Progenitor cell of endocrine pancreas (in vitro differentiated cells): ENCODE data around the gene LYZL4. TPM values are rescaled to one million over a fixed set of nuclear protein-coding genes. Genes with fewer than 3 reads are reported as not detected.

Source experiments
- DNase-seq: peaks from one replicate; pipeline ENCODE4 v3.0.0; 2021; ENCODE audit warnings: low spot score; ENCODE audit not compliant: unreplicated experiment
- H3K27ac Mint-ChIP-seq: 2 replicates; pipeline ENCODE4 v1.8.0; 2021; ENCODE audit warnings: mild to moderate bottlenecking, moderate library complexity, mixed read lengths
- H3K27me3 Mint-ChIP-seq: 2 replicates; pipeline ENCODE4 v1.8.0; 2021; ENCODE audit warnings: mixed read lengths
- H3K36me3 Mint-ChIP-seq: 2 replicates; pipeline ENCODE4 v1.8.0; 2022; ENCODE audit warnings: mixed read lengths; ENCODE audit not compliant: insufficient read depth
- H3K4me1 Mint-ChIP-seq: 2 replicates; pipeline ENCODE4 v1.8.0; 2021; ENCODE audit warnings: low read depth, mixed read lengths
- H3K4me3 Mint-ChIP-seq: 2 replicates; pipeline ENCODE4 v1.8.0; 2021; ENCODE audit warnings: low read depth, mild to moderate bottlenecking, moderate library complexity, mixed read lengths
- H3K9me3 Mint-ChIP-seq: 2 replicates; pipeline ENCODE4 v1.8.0; 2021; ENCODE audit warnings: low read depth, mixed read lengths
- total RNA-seq: library from RNA; stranded (reverse); gene quantifications from 2 replicates; pipeline ENCODE4 v1.2.1, GENCODE V29; 2021
- TF ChIP-seq, protein P1 (sequence below): fragments of 200-600 bp; sonication (generic); IDR thresholded peaks from one replicate; pipeline ENCODE4 v1.5.0; 2021; ENCODE audit warnings: antibody characterized with exemption, mild to moderate bottlenecking; ENCODE audit not compliant: unreplicated experiment

LYZL4 gene
- total RNA-seq, 1 donor from 2014 or later = not detected

GRCh38 chr3:42355612-42356011 lies 54.8 kb downstream of the LYZL4 start:
- Mint-ChIP-seq H3K4me1 (no peaks in the 10 kb centered on the region), H3K9me3 (peaks cover 3% of the 10 kb centered on the region), H3K36me3 (no peaks in the 10 kb centered on the region), H3K27me3 (peaks cover 34% of the 10 kb centered on the region), H3K27ac (no peak overlapping the region), H3K4me3 (no peak overlapping the region)
- TF ChIP-seq, protein P1, sequence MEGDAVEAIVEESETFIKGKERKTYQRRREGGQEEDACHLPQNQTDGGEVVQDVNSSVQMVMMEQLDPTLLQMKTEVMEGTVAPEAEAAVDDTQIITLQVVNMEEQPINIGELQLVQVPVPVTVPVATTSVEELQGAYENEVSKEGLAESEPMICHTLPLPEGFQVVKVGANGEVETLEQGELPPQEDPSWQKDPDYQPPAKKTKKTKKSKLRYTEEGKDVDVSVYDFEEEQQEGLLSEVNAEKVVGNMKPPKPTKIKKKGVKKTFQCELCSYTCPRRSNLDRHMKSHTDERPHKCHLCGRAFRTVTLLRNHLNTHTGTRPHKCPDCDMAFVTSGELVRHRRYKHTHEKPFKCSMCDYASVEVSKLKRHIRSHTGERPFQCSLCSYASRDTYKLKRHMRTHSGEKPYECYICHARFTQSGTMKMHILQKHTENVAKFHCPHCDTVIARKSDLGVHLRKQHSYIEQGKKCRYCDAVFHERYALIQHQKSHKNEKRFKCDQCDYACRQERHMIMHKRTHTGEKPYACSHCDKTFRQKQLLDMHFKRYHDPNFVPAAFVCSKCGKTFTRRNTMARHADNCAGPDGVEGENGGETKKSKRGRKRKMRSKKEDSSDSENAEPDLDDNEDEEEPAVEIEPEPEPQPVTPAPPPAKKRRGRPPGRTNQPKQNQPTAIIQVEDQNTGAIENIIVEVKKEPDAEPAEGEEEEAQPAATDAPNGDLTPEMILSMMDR = no peak
- DNase-seq = no peak

DNA sequence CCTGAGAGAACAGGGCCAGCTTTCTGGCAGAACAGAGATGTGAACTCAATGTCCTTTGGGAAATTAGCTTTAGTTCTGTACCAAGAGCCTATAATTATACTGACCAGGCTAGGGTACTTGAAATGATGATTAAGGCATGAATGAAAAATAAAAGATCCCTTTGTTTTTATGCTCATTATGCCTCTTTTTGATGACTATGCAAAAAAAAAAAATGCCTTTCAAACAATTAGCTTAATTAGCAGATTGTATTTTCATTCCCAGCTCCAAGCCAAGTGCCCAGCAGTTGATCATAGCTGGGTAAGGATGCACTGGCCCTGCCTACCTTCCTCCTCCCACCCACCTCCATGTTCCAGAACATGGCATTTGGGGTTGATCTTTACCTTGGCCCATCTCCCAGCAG lies 56.8 kb downstream of the LYZL4 start:
- Mint-ChIP-seq H3K4me3 (no peak overlapping the region), H3K36me3 (no peaks in the 10 kb centered on the region), H3K9me3 (peaks cover 3% of the 10 kb centered on the region), H3K27me3 (peaks cover 45% of the 10 kb centered on the region), H3K27ac (no peak overlapping the region), H3K4me1 (no peaks in the 10 kb centered on the region)
- TF ChIP-seq, protein P1 = no peak
- DNase-seq = no peak

- TF ChIP-seq, protein P1 = no peak
- Mint-ChIP-seq H3K36me3 (no peaks in the 10 kb centered on the region), H3K27me3 (peaks cover 53% of the 10 kb centered on the region), H3K27ac (no peak overlapping the region), H3K9me3 (peaks cover 3% of the 10 kb centered on the region), H3K4me3 (no peak overlapping the region), H3K4me1 (no peaks in the 10 kb centered on the region)
- DNase-seq = no peak
Observed at GRCh38 chr3:42351207-42351606, 59.2 kb downstream of the LYZL4 start.

- peaks cover 49% of the 10 kb centered on the region for H3K27me3 Mint-ChIP-seq
- H3K4me3 Mint-ChIP-seq = no peak overlapping the region
- DNase-seq = no peak
- H3K9me3 Mint-ChIP-seq = peaks cover 3% of the 10 kb centered on the region
- H3K36me3 Mint-ChIP-seq = no peaks in the 10 kb centered on the region
- H3K27ac Mint-ChIP-seq = no peak overlapping the region
- TF ChIP-seq, protein P1 = no peak
- H3K4me1 Mint-ChIP-seq = no peaks in the 10 kb centered on the region
Observed at GRCh38 chr3:42349765-42350594, 60.4 kb downstream of the LYZL4 start.

GRCh38 chr3:42347928-42348327 lies 62.5 kb downstream of the LYZL4 start:
- H3K4me1 Mint-ChIP-seq = no peaks in the 10 kb centered on the region
- H3K9me3 Mint-ChIP-seq = peaks cover 6% of the 10 kb centered on the region
- H3K4me3 Mint-ChIP-seq = no peak overlapping the region
- H3K36me3 Mint-ChIP-seq = no peaks in the 10 kb centered on the region
- H3K27ac Mint-ChIP-seq = no peak overlapping the region
- DNase-seq = no peak
- TF ChIP-seq, protein P1 = no peak
- peaks cover 42% of the 10 kb centered on the region for H3K27me3 Mint-ChIP-seq

Other genes with a start within 250 kb of the LYZL4 start
- gene CCK, start 144.4 kb downstream of the LYZL4 start, total RNA-seq = 1.1 and 1.6 TPM in 2 replicates
- 5.8 and 6.8 TPM in 2 replicates for gene VIPR1, start 92.0 kb upstream of the LYZL4 start, total RNA-seq
- 36.9 and 40.2 TPM in 2 replicates for gene SEC22C, start 171.4 kb upstream of the LYZL4 start, total RNA-seq
- gene SS18L2, start 180.2 kb upstream of the LYZL4 start, total RNA-seq = 39.5 and 43.9 TPM in 2 replicates
- 142 and 155 TPM in 2 replicates for gene NKTR, start 190.1 kb upstream of the LYZL4 start, total RNA-seq
- 9.1 and 9.7 TPM in 2 replicates for gene ZBTB47, start 243.1 kb upstream of the LYZL4 start, total RNA-seq